Measurements from ENCODE around the gene ELOVL3. TPM values are rescaled to one million over a fixed set of nuclear protein-coding genes. Genes with fewer than 3 reads are reported as not detected.

The ELOVL3 gene
- total RNA-seq, 6 experiments from 2014 or later, result not detected

DNA sequence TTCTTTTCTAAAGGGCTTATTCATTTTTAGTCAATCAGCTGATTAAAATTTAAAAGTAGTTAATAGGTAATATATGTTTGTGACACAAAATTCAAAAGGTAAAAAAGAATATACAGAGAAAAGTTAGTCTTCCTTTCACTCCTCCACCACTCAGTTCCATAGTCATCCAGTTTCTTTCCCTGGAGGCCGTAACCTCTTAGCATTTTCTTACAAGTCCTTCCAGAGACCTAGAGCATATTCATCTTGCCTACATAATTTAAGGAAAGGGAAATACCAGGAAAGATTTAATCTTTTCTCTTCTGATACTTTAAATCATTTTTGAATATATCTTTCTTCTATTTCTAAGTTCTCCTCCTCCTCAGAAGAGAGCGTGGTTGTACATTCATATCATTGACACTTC is 29.3 kb downstream of the ELOVL3 start:
- Histone ChIP-seq H3K27ac (no peak overlapping the region), H3K4me1 (no peaks in the 10 kb centered on the region), H3K4me3 (no peak overlapping the region), H3K9me3 (no peaks in the 10 kb centered on the region), H3K36me3 (peaks cover 0 to 17% (median 8%) of the 10 kb centered on the region in 4 donors), H3K27me3 (no peaks in the 10 kb centered on the region)
- intact Hi-C loops (cut with DNase I), result no loop called here
- ATAC-seq, result no peak
- TF ChIP-seq POLR2A (IDR thresholded peaks at IDR 0.05), result no peak
- TF ChIP-seq, protein P1, sequence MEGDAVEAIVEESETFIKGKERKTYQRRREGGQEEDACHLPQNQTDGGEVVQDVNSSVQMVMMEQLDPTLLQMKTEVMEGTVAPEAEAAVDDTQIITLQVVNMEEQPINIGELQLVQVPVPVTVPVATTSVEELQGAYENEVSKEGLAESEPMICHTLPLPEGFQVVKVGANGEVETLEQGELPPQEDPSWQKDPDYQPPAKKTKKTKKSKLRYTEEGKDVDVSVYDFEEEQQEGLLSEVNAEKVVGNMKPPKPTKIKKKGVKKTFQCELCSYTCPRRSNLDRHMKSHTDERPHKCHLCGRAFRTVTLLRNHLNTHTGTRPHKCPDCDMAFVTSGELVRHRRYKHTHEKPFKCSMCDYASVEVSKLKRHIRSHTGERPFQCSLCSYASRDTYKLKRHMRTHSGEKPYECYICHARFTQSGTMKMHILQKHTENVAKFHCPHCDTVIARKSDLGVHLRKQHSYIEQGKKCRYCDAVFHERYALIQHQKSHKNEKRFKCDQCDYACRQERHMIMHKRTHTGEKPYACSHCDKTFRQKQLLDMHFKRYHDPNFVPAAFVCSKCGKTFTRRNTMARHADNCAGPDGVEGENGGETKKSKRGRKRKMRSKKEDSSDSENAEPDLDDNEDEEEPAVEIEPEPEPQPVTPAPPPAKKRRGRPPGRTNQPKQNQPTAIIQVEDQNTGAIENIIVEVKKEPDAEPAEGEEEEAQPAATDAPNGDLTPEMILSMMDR (IDR thresholded peaks at IDR 0.05), result no peak
- DNase-seq, result no peak
- 100% methylated on average over 2 of the region's 2 CpGs for WGBS (ENCODE audit: insufficient coverage, low coverage, low lambda C conversion rate, missing lambda C conversion rate)

DNA sequence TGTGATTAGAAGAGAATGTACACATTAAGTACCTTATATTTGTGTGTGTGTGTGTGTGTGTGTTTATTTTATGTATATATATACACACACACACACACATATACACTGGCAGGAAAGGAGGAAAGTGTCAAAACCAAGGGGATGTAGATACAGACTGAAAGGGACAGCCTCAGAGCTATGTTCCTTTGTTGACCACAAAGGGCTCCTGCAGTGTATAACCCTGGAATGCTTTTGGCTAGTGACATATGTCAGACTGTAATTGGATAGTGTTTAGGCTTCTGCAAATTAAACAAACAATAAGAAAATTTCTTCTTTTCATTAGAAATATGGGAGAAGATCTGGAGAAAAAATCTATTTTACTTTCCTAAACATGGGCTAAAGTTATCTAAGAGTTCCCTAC is 35.1 kb downstream of the ELOVL3 start:
- no peak for ATAC-seq
- Histone ChIP-seq H3K27me3 (no peaks in the 10 kb centered on the region), H3K9me3 (no peaks in the 10 kb centered on the region), H3K36me3 (peaks cover 0 to 37% (median 18%) of the 10 kb centered on the region in 4 donors), H3K4me1 (peaks cover 0 to 18% (median 5%) of the 10 kb centered on the region in 4 donors), H3K4me3 (no peak overlapping the region), H3K27ac (no peak overlapping the region)
- TF ChIP-seq, protein P1 (IDR thresholded peaks at IDR 0.05), result no peak
- no peak for TF ChIP-seq POLR2A (IDR thresholded peaks at IDR 0.05)
- intact Hi-C loops (cut with DNase I), result no loop called here
- DNase-seq, result no peak

DNA sequence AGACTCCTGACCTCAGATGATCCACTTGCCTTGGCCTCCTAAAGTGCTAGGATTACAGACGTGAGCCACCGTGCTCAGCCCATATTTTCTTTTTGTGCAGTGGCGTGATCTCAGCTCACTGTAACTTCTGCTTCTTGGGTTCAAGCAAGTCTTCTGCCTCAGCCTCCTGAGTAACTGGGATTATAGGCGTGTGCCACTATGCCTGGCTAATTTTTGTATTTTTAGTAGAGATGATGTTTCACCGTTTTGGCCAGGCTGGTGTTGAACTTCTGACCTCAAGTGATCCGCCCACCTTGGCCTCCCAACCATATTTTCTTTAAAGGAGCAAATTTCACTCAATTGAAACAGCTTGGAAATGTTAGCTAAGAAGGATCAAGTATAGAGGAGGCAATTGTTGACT is 35.7 kb downstream of the ELOVL3 start:
- H3K27ac ChIP-seq, result no peak overlapping the region
- intact Hi-C loops (cut with DNase I), result no loop called here
- peak in 2 of 4 donors; percentile 10 to 38 for ATAC-seq
- no peaks in the 10 kb centered on the region for H3K27me3 ChIP-seq
- no peak for TF ChIP-seq POLR2A (IDR thresholded peaks at IDR 0.05)
- TF ChIP-seq, protein P1 (IDR thresholded peaks at IDR 0.05), result no peak
- peaks cover 0 to 18% (median 5%) of the 10 kb centered on the region in 4 donors for H3K4me1 ChIP-seq
- H3K4me3 ChIP-seq, result no peak overlapping the region
- no peaks in the 10 kb centered on the region for H3K9me3 ChIP-seq
- DNase-seq, result no peak
- 56% methylated on average over 5 of the region's 6 CpGs for WGBS (ENCODE audit: insufficient coverage, low coverage, low lambda C conversion rate, missing lambda C conversion rate)
- peaks cover 0 to 37% (median 18%) of the 10 kb centered on the region in 4 donors for H3K36me3 ChIP-seq

DNA sequence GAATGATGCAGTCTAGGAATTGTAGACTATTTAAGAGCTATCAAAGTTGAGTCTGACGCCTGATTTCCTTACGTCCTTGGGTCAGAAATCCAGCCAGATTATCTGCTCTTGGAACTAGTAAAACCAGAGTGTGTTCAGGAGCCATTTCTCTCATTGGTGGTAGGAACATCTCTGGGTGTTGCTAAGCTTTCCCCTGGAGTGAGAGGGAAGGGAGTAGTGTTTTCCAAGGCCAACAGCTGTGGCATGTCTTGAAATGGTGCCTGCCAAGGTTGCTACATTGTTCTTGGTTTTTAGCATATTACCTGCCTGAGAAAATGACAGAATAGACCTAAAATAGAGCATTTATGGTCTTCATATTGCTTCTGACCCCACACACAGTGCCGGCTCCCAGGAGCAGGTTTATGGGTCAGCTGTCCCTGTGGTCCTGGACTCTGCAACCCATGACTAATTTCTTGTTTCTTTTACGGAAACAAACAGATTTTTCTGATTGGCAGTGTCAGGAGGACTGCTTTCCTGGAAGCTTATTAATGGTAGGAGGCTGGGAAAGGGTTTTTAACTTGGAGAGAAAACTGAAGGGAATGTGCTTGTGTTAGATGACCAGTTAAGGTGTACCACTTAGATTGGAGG is 36.8 kb downstream of the ELOVL3 start:
- H3K9me3 ChIP-seq, result no peaks in the 10 kb centered on the region
- TF ChIP-seq POLR2A (IDR thresholded peaks at IDR 0.05), result no peak
- TF ChIP-seq, protein P1 (IDR thresholded peaks at IDR 0.05), result no peak
- 82% methylated on average over 4 of the region's 4 CpGs for WGBS (ENCODE audit: insufficient coverage, low coverage, low lambda C conversion rate, missing lambda C conversion rate)
- intact Hi-C loops (cut with DNase I), result no loop called here
- no peaks in the 10 kb centered on the region for H3K27me3 ChIP-seq
- DNase-seq (peak in 1 of 3 donors; percentile 40), ATAC-seq (peak in 3 of 4 donors; percentile 22 to 95 (median 30))
- no peak overlapping the region for H3K4me3 ChIP-seq
- peak overlapping the region in 1 of 3 donors; percentile 37 for H3K27ac ChIP-seq
- H3K4me1 ChIP-seq, result peaks cover 0 to 18% (median 5%) of the 10 kb centered on the region in 4 donors
- peaks cover 0 to 37% (median 18%) of the 10 kb centered on the region in 4 donors for H3K36me3 ChIP-seq
